Measurements from ENCODE around the gene TMC7. TPM values are rescaled to one million over a fixed set of nuclear protein-coding genes. Genes with fewer than 3 reads are reported as not detected.

The TMC7 gene
- total RNA-seq, 1 donor from 2014 or later: 0.30 TPM

DNA sequence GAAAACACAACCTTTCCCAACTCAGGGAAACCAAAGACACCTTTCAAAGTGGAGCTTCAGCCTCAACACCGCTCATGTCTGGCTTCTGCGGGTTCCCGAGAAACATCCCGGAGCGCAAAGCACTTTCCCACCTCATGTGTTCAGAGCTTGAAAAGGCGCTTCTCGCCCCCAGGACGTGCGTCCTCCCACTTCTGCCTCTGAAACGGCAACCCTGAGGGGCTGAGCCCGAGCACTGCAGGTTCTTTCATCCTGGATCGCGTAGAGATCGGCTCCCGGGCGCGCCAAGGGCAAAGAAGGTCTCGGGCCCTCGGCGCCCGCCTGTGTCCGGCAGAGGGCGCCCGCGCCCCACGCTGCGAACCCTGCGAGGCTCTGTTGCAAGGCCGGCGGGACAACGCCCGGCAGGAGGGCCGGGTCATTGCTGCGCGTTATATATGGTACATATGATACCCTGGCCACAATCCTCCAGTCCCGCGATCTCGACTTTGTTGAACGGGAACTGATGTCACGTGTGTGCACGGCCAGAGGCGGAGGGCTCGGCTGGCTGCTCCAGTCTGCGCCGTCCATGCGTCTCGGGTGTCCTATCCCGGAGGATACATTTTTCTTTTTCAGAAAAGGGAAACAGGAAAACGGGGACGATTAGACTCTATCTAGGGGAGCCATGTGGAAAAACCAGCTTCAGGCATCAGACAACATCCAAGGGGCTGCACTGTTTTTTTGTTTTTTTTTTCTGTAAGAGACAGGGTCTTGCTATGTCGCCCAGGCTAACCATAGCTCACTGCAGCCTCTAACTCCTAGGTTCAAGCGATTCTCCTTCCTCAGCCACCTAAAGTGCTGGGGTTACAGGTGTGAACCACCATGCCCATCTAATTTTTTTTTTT, 102.8 kb downstream of the TMC7 start:
- DNase-seq (ENCODE audit: low spot score) (peak; percentile 84), ATAC-seq (peak; percentile 100)

DNA sequence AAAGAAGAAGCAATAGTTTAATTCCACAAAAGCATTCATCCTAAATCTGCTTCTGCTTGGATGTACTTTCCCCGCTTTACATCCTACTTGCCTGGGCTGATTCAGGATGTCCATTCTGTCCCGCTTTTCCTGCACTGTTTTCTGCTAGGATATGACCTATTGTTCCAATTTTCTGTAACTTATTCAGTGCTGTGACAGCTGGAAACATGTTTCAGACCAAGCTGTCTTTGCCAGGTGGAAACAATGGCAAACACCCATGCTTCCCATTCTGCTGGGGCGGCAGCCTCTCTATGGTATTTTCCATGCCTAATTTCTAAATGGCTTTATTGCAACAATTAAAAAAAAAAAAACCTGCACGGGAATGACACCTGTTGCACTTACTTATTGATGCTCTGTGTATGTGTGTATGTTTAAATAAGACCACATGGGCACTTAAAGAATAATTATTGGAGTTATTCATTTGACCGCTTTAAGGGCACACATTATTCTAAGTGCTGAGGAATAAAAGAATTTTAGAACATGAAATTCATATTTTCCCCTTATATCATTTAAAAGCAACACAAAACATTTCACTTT, 104.7 kb downstream of the TMC7 start:
- ATAC-seq: no peak
- DNase-seq (ENCODE audit: low spot score): no peak

DNA sequence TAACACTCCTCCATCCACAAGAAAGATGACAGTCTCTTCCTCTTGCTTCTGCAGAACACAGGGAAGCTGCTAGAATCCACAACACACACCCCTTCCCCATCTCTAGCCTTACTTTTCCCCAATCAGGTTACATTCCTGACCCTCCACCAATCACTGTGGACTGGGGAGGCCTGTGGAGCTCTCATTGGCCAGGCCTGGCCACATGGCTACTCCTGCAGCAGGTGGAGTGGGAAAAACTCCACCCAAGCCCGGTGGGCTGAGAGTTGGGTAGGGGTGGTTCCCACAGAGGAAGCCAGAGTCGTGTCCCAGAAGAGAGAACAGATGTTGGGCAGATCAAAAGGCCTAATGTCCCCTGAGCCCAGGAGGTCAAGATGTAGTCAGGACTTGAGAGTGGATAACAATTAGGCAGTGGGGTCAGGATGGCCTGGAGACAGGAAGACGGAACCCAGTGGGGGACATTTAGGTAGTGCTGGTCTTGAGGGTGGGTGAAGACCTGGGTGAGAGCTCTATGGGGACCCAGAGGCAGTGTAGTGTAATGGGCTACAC, 105.7 kb downstream of the TMC7 start:
- no peak for ATAC-seq
- DNase-seq (ENCODE audit: low spot score): no peak

DNA sequence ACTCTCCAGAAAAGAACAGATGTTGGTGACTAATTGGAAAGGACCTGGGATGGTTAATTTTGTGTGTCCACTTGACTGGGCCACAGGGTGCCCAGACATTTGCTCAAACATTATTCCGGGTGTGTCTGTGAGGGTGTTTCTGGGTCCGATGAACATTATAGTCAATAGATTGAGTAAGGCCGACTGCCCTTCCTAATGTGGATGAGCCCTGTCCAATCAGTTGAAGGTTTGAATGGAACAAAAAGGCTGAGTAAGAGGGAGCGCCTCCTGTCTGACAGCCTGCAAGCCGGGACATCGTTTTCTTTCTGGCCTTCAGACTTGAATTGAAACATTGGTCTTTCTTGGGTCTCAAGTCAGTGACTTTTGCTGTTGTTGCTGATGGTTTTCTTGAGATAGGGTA, 107.2 kb downstream of the TMC7 start:
- no peak for ATAC-seq
- DNase-seq (ENCODE audit: low spot score): no peak

DNA sequence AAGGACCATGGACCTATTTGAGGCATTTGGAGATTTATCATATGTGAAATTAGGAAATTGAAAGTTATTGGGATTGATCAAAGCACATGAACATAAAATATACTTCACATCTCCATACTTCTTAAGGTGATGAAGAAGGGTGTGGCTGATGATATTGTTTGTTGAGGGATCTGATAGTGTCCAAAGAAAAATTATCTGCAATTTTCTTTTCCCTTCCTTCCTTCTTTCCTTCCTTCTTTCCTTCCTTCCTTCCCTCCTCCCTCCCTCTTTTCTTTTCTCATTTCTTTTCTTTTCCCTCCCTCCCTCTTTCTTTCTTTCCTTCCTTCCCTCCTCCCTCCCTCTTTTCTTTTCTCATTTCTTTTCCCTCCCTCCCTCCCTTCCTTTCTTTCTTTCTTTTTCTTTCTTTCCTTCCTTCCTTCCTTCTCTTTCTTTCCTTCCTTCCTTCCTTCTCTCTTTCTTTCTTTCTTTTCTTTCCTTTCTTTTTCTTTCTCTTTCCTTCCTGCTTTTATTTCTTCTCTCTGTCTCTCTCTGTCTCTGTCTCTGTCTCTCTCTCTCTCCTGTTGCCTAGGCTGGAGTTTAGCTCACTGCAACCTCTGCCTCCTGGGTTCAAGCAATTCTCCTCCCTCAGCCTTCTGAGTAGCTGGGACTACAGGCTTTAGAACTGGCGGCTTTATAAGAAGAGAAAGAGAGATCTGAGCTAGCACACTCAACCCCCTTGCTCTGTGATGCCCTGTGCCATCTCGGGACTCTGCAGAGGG, 109.1 kb downstream of the TMC7 start:
- no peak for ATAC-seq
- no peak for DNase-seq (ENCODE audit: low spot score)

DNA sequence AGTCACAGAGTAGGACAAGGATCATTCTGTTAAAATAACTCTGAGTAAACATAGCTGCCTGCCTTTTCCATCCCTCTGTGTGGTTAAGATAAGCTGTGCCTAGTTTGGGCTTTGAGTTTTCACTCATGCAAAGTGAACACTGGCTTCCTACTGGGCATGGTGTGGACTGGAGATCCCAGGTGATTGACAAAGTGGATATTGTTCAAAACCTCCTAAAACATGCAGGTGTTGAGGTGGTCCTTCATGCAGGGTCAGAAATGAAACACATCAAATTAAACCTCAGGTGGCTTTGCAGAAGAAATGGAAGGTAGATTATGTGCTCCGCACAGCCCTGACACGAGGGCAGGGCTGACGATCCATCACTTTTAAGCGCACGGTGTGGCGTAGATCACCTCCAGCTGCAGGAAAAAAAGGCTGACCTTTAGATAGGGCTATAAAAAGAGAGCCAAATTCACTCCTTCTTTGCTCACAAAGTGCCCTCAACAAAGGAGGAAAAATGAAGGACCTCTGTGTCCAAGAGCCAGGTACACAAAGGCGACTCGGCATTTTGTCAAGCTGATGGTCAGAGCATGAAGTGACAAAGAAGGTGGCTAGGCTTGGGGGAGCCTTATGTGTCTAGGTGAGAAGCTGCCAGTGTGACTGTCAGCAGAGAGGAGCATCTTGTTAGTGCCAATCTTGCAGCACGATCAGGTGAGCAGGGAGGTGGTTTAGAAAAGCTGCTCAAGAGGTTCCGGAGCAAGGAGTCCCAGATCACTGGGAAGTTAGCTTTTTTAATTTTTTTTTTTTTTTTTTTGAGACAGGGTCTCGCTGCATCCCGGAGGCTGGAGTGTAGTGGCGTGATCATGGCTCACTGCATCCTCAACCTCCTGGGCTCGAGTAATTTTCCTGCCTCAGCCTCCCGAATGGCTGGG, 110.2 kb downstream of the TMC7 start:
- no peak for DNase-seq (ENCODE audit: low spot score)
- ATAC-seq: peak; percentile 88

DNA sequence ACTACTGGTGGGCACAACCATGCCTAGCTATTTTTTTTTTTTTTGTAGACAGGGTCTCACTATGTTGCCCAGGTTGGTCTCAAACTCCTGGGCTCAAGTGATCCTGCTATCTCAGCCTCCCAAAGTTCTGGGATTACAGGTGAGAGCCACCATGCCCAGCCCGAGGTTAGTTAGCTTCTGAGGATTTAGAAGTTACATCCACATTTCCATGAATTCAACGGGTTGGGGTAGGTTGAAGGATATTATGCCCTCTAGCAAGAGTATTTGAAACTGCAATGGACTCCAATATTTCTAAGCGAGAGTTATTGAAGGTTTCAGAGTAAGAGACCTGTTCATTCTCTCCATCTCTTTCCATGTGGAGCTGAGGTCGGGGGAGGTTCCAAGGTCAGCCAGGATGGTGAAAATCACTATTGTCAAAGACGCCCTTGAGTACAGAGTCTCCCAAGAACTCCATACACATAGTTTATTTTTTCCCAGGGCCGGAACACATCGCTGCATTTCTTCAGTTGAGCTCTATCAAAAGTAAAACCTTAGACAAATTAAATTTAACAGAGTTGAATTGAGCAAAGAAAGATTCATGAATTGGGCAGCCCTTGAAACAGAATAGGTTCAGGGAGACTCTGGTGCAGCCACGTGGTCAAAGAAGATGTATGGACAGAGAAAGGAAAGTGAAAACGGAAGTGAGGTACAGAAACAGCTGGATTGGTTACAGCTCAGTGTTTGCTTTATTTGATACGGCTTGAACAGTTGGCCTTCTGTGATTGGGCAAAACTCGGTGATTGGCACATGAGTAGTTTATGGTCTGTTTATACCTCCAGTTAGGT, 111.0 kb downstream of the TMC7 start:
- no peak for DNase-seq (ENCODE audit: low spot score)
- peak; percentile 62 for ATAC-seq

DNA sequence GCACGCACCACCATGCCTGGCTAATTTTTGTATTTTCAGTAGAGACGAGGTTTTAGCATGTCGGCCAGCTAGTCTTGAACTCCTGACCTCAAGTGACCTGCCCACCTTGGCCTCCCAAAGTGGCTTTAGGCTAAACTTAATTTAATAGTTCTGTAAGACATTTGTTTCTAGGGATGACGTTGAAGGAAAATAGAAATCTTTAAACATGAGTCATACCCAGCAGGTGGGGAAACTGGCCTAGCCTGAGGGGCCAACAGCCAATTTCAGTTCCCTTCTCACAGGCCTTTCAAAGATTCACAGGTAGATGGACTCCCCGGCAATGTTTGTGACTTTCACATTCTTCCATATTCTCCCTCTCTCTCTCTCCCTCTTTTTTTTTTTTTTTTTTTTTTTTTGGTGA, 111.9 kb downstream of the TMC7 start:
- DNase-seq (ENCODE audit: low spot score) (no peak), ATAC-seq (no peak)

DNA sequence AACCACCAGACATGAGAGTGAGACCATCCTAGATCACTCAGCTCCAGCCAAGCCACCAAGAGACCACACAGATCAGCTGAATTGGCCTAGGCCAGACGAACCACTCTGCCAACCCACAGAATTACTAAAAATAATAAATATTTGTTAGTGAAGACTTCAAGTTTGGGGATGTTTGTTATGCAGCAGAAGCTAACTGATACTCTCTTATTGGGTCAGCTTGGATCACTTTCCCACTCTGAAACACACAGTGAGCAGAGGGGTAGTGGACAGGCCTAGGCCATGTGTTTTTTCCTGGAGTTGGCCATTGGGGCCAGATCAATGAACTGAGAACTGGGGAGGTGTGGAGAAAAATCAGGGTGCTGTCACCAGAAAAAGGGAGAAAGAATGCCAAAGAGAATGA, 114.4 kb downstream of the TMC7 start:
- ATAC-seq: no peak
- DNase-seq (ENCODE audit: low spot score): no peak

DNA sequence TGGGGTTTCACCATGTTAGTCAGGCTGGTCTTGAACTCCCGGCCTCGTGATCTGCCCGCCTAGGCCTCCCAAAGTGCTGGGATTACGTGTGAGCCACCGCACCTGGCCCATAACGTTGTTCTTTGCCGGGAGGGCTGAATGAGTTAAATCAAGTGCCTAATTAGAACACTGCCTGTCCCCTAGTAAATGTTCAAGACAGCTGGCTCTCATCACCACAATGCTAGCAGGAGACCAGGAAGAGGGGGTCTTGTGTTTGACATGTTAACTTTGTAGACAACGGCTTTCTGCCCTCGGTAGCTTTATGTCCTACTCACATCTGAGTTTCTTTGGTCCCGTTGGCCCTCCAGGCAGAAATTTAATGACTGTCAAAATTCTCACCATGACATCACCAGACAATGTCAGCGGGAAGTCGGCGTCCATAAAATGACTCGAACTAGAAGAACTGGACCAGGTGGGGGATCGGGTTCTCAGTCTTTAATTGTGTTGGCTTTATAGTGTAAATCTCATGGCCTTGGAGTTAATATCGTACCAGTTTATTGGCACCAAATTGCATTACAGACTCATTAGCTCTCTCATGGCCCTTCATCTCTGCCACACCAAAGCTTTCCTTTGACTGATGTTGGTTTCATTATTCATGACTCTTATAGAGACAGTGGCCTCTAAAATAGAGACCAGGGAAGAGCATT, 118.6 kb downstream of the TMC7 start:
- ATAC-seq: no peak
- no peak for DNase-seq (ENCODE audit: low spot score)

DNA sequence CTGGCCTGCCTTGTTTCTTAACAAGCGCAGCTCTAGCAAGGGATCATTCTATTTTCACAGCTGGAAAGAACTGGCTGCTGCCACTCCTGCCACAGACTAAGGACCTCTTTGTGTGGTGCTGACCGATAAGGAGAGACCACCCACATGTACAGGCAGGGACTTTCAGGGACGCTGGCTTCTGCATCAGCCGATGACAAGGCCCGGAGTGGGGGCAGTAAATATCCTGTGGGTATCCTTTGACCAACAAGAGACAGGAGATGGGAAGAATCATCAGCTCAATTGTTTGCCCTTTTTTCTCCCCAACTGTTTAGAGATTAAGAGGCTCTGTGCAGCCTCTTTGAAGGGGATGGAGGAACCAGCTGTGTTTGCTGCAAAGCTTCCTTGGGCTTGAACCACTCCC, 120.9 kb downstream of the TMC7 start:
- DNase-seq (ENCODE audit: low spot score) (no peak), ATAC-seq (no peak)

DNA sequence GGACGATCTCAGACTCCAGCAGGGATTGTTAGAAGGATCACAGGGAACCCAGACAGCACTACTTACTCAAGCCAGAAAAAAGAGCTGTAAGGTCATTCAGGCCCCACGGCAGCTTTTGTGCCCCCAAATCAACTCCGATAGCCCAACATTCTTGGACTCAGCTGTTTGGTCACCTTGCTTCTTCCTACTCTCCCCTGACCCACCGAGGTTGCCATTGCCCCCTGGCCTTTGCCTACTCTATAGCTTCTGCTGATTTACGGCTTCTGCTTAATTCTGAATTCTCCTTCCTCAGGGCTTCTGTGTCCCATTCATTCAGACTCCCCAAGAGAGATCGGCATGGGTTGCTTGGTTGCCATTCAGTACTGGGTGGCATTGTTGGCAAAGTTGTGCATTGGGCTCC, 121.4 kb downstream of the TMC7 start:
- ATAC-seq: no peak
- DNase-seq (ENCODE audit: low spot score): no peak

DNA sequence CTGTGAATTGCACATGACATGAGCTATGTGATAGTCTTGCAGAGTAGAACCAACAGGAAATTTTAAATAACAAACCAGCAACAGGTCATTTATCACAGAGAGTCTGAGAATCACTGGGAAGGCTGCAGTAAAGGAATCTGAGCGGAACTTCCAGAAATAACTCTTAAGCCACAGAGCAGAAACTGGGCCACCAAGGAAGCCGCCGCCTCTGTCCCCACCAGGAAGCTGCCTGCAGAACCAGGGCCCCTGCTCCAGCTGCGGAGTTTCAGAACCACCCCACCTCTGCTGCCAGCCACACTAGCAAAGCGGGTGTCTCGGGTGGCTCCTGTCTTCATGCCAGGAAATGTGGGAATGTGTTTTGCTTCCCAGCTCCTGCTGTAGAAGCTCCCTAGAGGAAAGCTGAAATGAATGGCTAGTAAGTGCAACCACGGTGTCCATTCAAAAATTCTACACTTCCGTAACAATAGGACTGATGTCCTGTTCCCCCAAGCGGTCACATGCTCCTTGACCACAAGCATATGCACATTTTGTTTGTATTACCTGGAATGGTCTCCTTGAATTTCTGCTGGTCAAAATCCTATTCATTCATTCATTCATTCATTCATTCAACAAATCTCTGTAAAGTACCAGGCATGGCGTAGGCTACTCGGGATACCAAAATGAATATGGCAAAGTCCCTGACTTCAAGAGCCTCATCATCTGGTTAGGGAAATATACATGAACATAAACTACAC, 122.3 kb downstream of the TMC7 start:
- DNase-seq (ENCODE audit: low spot score): no peak
- ATAC-seq: no peak

DNA sequence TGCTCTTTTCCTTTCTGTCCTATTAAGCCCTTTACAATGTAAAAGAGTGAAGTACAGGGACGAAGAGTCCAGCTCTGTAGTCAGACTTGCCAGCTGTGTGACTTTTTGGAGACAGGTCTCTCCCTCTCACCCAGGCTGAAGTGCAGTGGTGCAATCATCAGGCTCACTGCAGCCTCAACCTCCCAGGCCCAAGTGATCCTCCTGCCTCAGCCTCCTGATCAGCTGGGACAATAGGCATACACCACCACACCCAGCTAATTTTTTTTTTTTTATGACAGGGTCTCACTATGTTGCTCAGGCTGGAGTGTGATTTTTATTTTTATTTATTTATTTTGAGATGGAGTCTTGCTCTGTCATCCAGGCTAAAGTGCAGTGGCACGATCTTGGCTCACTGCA, 122.9 kb downstream of the TMC7 start:
- no peak for DNase-seq (ENCODE audit: low spot score)
- ATAC-seq: no peak

DNA sequence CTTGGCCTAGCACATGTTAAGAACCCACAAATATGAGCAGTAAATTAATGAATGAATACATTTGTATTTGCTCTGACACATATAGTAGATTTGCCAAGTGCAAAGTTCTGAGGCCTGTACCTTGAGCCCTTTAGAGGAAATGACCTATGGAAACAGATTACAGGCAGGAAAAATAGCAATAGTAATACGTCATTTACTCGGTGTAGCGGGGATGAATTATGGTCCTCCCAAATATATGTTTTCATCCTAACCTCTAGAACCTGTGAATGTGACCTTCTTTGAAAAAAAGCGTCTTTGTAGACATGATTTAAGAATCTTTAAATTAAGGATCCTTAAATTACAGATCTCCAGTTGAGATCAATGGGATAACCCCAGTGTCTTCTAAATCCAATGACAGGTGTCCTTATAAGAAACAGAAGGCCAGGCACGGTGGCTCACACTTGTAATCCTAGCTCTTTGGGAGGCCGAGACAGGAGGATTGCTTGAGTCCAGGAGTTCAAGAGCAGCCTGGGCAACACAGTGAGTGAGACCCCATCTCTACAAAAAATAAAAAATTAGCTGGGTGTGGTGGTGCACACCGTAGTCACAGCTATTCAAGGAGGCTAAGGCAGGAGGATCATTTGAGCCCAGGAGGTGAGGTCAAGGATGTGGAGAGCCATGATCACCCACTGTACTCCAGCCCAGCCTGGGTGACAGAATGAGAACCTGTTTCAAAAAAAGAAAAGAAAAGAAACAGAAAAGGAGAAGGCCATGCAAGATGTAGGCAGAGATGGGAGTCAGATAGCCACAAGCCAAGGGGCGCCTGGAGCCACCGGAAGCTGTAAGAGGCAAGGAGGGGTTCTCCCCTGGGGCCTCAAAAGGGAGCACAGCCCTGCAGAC, 124.9 kb downstream of the TMC7 start:
- DNase-seq (ENCODE audit: low spot score): no peak

DNA sequence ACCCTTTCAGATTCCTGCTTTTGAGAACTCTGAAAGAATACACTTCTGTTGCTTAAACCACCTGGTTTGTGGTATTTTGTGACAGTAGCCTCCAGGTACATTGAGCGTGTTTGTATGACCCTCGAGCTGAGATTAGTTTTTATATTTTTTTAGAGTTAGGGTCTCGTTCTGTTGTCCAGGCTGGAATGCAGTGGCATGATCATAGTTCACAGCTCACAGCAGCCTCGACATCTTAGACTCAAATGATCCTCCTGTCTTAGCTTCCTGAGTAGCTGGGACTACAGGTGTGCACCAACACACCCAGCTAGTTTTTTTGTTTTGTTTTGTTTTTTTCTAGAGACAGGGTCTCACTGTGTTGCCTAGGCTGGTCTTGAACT, 125.5 kb downstream of the TMC7 start:
- DNase-seq (ENCODE audit: low spot score): no peak

More for the DNA sequence above, 124.9 kb downstream of the TMC7 start:
- no peak for ATAC-seq

DNA sequence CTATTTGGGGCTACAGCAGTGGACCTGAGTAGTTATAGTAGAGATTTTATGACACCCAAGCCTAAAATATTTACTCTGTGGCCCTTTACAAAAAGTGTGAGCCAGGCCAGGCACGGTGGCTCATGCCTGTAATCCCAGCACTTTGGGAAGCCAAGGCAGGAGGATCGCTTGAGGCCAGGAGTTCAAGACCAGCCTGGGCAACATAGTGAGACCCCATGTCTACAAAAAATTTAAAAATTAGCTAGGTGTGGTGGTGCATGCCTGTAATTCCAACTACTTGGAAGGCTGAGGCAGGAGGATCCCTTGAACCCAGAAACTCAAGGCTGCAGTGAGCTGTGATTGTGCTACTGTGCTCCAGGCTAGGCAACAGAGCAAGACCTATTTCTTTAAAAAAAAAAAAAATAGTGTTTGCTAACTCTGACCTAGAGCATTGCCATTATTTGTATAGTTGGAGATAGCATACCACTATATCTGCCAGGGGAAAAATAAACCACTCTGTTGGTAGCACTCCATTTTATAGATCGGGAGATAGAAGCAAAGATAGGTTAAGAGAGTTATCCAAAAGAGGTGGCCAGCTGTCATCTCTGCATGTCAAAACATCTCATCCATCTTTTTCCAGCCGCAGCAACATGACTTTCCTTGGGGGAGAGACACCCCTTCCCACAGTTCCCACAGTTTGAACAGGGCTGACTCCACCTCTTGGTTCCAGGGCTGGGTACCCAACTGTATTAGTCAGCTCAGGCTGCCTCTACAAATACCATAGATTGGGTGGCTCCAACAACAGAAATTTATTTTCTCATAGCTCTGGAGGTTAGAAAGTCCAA, 127.0 kb downstream of the TMC7 start:
- ATAC-seq (peak; percentile 49), DNase-seq (ENCODE audit: low spot score) (no peak)

More for the DNA sequence above, 125.5 kb downstream of the TMC7 start:
- ATAC-seq: no peak
